Mesendoderm (in vitro differentiated cells): Measurements from ENCODE around the gene FKBP1A.
A peak's percentile ranks its signal among the peaks of the same experiment; 100 is the strongest.

Experiments
- DNase-seq: peaks from one replicate; pipeline ENCODE4 v3.0.0; 2013
- H2AK5ac ChIP-seq: 2 replicates; pipeline ENCODE4 v1.6.1; 2013; ENCODE audit warnings: low read length, inconsistent platforms
- H2BK120ac ChIP-seq: 2 replicates; pipeline ENCODE4 v1.6.1; 2013; ENCODE audit warnings: low read depth, mild to moderate bottlenecking, low read length, moderate library complexity, mixed read lengths
- H2BK15ac ChIP-seq: replicated peaks from 2 replicates; pipeline ENCODE4 v1.6.1; 2013; ENCODE audit warnings: low read depth, mild to moderate bottlenecking, moderate library complexity
- H2BK5ac ChIP-seq: 2 replicates; pipeline ENCODE4 v1.6.1; 2013; ENCODE audit warnings: low read length, inconsistent platforms
- H3K18ac ChIP-seq: 2 replicates; pipeline ENCODE4 v1.6.1; 2013; ENCODE audit warnings: mild to moderate bottlenecking, low read length, mixed read lengths
- H3K23ac ChIP-seq: one replicate; pipeline ENCODE4 v1.6.1; 2013; ENCODE audit warnings: low read length
- H3K27ac ChIP-seq: 2 replicates; pipeline ENCODE4 v1.5.1; 2013; ENCODE audit warnings: low read depth, mild to moderate bottlenecking, inconsistent platforms, low read length, moderate library complexity
- H3K27me3 ChIP-seq: 2 replicates; pipeline ENCODE4 v1.6.1; 2013; ENCODE audit warnings: low read length, control low read depth, mild to moderate bottlenecking, inconsistent platforms; ENCODE audit not compliant: insufficient read depth, poor library complexity
- H3K36me3 ChIP-seq: 2 replicates; pipeline ENCODE4 v1.6.1; 2013; ENCODE audit warnings: low read length, inconsistent platforms; ENCODE audit not compliant: control insufficient read depth, insufficient read depth
- H3K4ac ChIP-seq: one replicate; pipeline ENCODE4 v1.6.1; 2013; ENCODE audit warnings: low read depth, mild to moderate bottlenecking, low read length, moderate library complexity
- H3K4me1 ChIP-seq: 2 replicates; pipeline ENCODE4 v1.6.1; 2013; ENCODE audit warnings: low read depth, low read length, inconsistent platforms; ENCODE audit not compliant: control insufficient read depth
- H3K4me2 ChIP-seq: 2 replicates; pipeline ENCODE4 v1.6.1; 2013; ENCODE audit warnings: low read length
- H3K4me3 ChIP-seq: 2 replicates; pipeline ENCODE4 v1.5.1; 2013; ENCODE audit warnings: mild to moderate bottlenecking, low read length
- H3K56ac ChIP-seq: one replicate; pipeline ENCODE4 v1.6.1; 2013; ENCODE audit warnings: low read length
- H3K79me1 ChIP-seq: 2 replicates; pipeline ENCODE4 v1.6.1; 2013; ENCODE audit warnings: low read length, inconsistent platforms
- H3K79me2 ChIP-seq: 2 replicates; pipeline ENCODE4 v1.6.1; 2013; ENCODE audit warnings: mild to moderate bottlenecking, low read length; ENCODE audit not compliant: control insufficient read depth, insufficient read depth
- H3K9ac ChIP-seq: 2 replicates; pipeline ENCODE4 v1.6.1; 2013; ENCODE audit warnings: low read length, inconsistent platforms
- H4K5ac ChIP-seq: one replicate; pipeline ENCODE4 v1.6.1; 2013; ENCODE audit warnings: low read length
- H4K8ac ChIP-seq: one replicate; pipeline ENCODE4 v1.6.1; 2013; ENCODE audit warnings: low read depth, mild to moderate bottlenecking, control low read depth, low read length, moderate library complexity
- WGBS: extraction: QIAGEN DNeasy Blood & Tissue Kit; methylation state at CpG from one replicate; pipeline ENCODE4 v1.1.7; 2013; ENCODE audit warnings: low lambda C conversion rate, missing lambda C conversion rate; ENCODE audit not compliant: insufficient coverage; ENCODE audit errors: extremely low coverage; 5-methylcytosine and 5-hydroxymethylcytosine counted together

The FKBP1A gene

DNA sequence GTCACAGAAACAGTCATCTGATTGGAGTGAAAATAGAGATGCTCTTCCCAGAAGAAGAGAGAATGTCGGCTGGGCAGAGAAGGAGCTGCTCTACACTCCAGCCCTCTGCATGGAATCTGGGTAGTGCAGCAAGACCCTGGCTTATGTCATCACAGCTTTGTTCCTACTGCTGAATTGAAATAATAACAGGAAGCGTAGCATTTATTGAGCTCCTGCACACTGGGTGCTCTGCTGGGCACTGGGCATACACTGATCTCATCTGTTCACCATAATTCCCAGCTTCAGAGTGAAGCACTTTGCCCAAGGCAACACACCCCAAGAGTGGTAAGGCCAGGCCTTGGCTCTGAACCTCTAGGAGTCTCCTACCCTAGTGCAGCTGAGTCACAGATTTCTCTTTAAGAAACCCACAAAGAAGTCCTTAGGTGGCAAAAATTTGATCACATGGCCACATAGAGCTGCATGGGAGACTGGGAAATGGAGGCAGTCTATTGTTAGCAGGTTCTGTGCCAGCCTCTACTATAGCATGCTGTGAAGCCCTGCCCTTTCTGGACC is 60.0 kb downstream of the FKBP1A start:
- no peak overlapping the region for H2BK5ac ChIP-seq
- peaks cover 13% of the 10 kb centered on the region for H3K79me2 ChIP-seq
- H3K56ac ChIP-seq, result no peak overlapping the region
- H3K4me2 ChIP-seq, result no peak overlapping the region
- H4K5ac ChIP-seq, result no peak overlapping the region
- H2BK120ac ChIP-seq, result no peak overlapping the region
- H3K18ac ChIP-seq, result no peak overlapping the region
- H3K36me3 ChIP-seq, result no peaks in the 10 kb centered on the region
- no peak overlapping the region for H4K8ac ChIP-seq
- H3K27ac ChIP-seq, result no peak overlapping the region
- WGBS, result no CpG with 5 or more reads among the region's 2 CpGs
- H3K9ac ChIP-seq, result no peak overlapping the region
- H3K4me1 ChIP-seq, result no peaks in the 10 kb centered on the region
- H3K4me3 ChIP-seq, result no peak overlapping the region
- H3K79me1 ChIP-seq, result peaks cover 26% of the 10 kb centered on the region
- H2AK5ac ChIP-seq, result no peak overlapping the region
- H2BK15ac ChIP-seq, result no peak overlapping the region
- no peak overlapping the region for H3K4ac ChIP-seq
- DNase-seq, result no peak
- H3K27me3 ChIP-seq, result no peaks in the 10 kb centered on the region
- H3K23ac ChIP-seq, result no peak overlapping the region

DNA sequence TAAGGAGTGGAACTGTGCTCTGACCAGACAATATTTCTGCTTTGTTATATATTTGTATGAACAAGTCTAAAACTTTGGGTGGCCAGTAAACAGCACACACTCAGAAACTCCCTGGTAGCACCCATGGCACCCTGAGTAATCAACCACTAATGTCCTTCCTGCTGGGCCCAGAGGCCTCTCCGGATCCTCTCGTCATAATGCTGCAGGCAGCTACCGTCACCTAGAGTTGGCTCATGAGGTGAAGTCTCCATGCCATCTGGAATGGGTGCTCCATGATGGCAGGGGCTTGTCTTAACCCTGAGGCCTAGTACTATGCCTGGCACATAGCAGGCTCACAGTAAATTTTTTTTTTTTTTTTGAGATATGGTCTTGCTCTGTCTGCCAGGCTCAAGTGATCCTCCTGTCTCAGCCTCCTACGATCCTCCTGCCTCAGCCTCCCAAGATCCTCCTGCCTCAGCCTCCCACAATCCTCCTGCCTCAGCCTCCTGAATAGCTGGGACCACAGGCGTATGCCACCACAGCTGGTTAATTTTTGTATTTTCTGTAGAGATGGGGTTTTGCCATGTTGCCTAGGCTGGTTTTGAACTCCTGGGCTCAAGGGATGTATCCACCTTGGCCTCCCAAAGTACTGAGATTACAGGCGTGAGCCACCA is 60.9 kb downstream of the FKBP1A start:
- no peaks in the 10 kb centered on the region for H3K27me3 ChIP-seq
- peaks cover 33% of the 10 kb centered on the region for H3K79me1 ChIP-seq
- no peak overlapping the region for H3K9ac ChIP-seq
- H2BK15ac ChIP-seq, result no peak overlapping the region
- H4K5ac ChIP-seq, result no peak overlapping the region
- no peaks in the 10 kb centered on the region for H3K4me1 ChIP-seq
- H3K23ac ChIP-seq, result no peak overlapping the region
- no peak overlapping the region for H2BK5ac ChIP-seq
- no peak overlapping the region for H3K27ac ChIP-seq
- no peak for DNase-seq
- no peak overlapping the region for H3K56ac ChIP-seq
- H3K18ac ChIP-seq, result no peak overlapping the region
- H2AK5ac ChIP-seq, result no peak overlapping the region
- H3K79me2 ChIP-seq, result peaks cover 16% of the 10 kb centered on the region
- no peak overlapping the region for H3K4me3 ChIP-seq
- no CpG with 5 or more reads among the region's 6 CpGs for WGBS
- no peak overlapping the region for H3K4ac ChIP-seq
- H4K8ac ChIP-seq, result no peak overlapping the region
- H3K36me3 ChIP-seq, result no peaks in the 10 kb centered on the region
- no peak overlapping the region for H3K4me2 ChIP-seq
- no peak overlapping the region for H2BK120ac ChIP-seq

DNA sequence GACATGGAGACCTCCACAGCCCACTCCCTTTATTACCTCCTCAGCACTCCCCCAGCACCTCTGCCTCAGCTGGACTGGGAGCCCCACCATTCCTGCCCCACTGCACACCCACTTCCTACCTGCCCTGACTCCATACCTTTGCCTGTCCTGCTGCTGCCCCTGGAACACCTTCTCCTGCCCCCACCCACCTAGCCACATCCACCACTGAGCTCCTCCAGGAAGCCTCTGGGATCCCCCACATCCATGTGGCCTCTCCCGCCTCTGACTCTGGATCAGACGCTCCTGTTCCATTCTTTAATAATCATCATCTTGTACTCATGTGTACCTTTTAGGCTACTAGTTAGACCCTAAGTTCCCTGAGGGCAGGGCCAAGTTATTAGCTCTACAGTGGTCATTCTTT is 61.8 kb downstream of the FKBP1A start:
- no CpG with 5 or more reads among the region's 2 CpGs for WGBS
- H3K9ac ChIP-seq, result no peak overlapping the region
- no peak overlapping the region for H2BK5ac ChIP-seq
- H3K79me1 ChIP-seq, result peaks cover 37% of the 10 kb centered on the region
- no peak overlapping the region for H4K8ac ChIP-seq
- H2BK120ac ChIP-seq, result no peak overlapping the region
- H3K27ac ChIP-seq, result no peak overlapping the region
- H2BK15ac ChIP-seq, result no peak overlapping the region
- H3K18ac ChIP-seq, result no peak overlapping the region
- no peaks in the 10 kb centered on the region for H3K27me3 ChIP-seq
- no peak for DNase-seq
- peaks cover 3% of the 10 kb centered on the region for H3K4me1 ChIP-seq
- no peak overlapping the region for H3K4me2 ChIP-seq
- no peak overlapping the region for H3K23ac ChIP-seq
- H2AK5ac ChIP-seq, result no peak overlapping the region
- no peak overlapping the region for H3K4me3 ChIP-seq
- no peak overlapping the region for H4K5ac ChIP-seq
- no peaks in the 10 kb centered on the region for H3K36me3 ChIP-seq
- H3K4ac ChIP-seq, result no peak overlapping the region
- no peak overlapping the region for H3K56ac ChIP-seq
- peaks cover 24% of the 10 kb centered on the region for H3K79me2 ChIP-seq

DNA sequence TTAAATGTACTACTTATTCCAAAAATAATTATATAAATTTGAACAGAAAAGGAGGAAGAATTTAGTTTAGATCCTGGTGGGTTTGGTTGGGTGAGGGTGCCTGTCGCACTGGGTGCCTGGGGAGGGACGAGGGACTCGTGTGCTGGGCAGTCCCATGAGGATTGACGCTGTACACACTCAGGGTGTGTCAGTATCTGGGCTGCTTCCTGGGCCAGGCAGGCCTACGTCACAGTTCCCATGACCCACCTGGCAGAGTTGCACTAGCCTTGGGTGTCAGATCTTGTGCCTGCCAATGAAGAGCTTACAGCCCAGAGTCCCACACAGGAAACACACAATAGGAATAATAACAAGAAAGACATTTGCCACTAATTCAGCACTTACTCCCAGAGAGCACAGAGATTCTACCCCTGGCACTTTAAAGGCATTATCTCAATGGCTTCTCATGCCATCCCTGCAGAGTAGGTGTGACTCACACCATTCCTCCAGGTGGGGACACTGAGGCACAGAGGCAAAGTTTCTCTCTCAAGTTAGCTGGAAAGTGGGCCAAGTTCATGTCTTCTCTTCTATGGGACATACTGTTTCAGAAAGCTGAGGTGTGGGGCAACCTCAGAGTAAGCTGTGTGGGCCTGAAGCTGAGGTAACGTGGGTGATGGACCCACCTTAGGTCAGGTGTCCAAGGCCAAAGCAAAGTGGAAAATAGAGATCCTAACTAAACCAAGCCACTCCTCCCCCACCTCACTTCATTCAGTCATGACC is 62.6 kb downstream of the FKBP1A start:
- no peak overlapping the region for H3K4me2 ChIP-seq
- H2BK15ac ChIP-seq, result no peak overlapping the region
- DNase-seq, result no peak
- no peak overlapping the region for H3K27ac ChIP-seq
- H3K36me3 ChIP-seq, result no peaks in the 10 kb centered on the region
- no peak overlapping the region for H3K23ac ChIP-seq
- H3K79me1 ChIP-seq, result peaks cover 42% of the 10 kb centered on the region
- no peak overlapping the region for H3K56ac ChIP-seq
- no peak overlapping the region for H4K5ac ChIP-seq
- no peaks in the 10 kb centered on the region for H3K27me3 ChIP-seq
- no peak overlapping the region for H2BK5ac ChIP-seq
- no peak overlapping the region for H3K18ac ChIP-seq
- H2BK120ac ChIP-seq, result no peak overlapping the region
- no peak overlapping the region for H4K8ac ChIP-seq
- no CpG with 5 or more reads among the region's 6 CpGs for WGBS
- peaks cover 28% of the 10 kb centered on the region for H3K79me2 ChIP-seq
- H3K4me1 ChIP-seq, result peaks cover 5% of the 10 kb centered on the region
- H3K4ac ChIP-seq, result no peak overlapping the region
- H3K9ac ChIP-seq, result no peak overlapping the region
- no peak overlapping the region for H3K4me3 ChIP-seq
- H2AK5ac ChIP-seq, result no peak overlapping the region

DNA sequence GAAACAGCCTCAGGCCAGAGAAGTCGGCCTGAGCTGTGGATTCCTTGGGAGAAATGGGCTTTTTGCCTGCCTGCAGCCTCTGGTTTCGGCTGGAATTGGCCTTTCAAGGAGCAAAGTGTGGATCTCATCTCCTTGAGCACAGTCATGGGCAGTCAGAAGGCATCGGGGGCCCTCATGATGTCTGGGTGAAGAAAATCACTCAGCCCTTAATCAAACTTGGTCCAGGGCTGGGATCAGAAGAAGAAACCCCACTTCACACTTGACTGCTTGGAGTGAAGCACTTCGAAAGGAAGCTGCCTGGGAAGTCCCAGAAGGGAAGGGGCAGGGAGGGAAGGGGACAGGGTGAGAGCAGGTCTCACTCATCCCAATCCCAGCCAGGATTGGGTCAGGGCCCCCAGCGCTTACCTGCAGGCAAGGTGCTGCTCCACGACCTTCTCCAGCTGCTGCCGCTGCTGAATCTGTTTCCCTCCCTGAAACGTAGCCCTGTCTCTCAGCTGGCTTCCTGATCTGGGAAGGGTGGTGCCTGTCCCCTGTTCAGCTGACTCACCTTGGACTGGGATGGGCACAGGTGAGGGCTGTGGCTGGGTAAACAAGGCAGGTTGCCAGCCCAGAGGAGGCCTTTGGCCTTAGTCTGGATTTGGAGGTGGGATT is 64.0 kb downstream of the FKBP1A start, which contains the start of gene SDCBP2:
Gene SDCBP2 (minus strand): TSS at position 460 of the 651 bp plus-strand sequence. CDS start 8,723 bp downstream, outside the sequence.
- Histone ChIP-seq H3K27me3 (no peaks in the 10 kb centered on the region), H3K36me3 (no peaks in the 10 kb centered on the region), H3K4ac (no peak within 1 kb of the TSS), H3K79me2 (peaks cover 28% of the 10 kb centered on the region), H2BK5ac (no peak within 1 kb of the TSS), H3K79me1 (peaks cover 42% of the 10 kb centered on the region), H4K8ac (no peak within 1 kb of the TSS), H3K27ac (no peak within 1 kb of the TSS), H3K56ac (peak within 1 kb of the TSS; percentile 7), H3K9ac (no peak within 1 kb of the TSS), H2BK120ac (no peak within 1 kb of the TSS), H4K5ac (no peak within 1 kb of the TSS), H3K4me3 (no peak within 1 kb of the TSS), H3K4me2 (no peak within 1 kb of the TSS), H3K4me1 (peaks cover 5% of the 10 kb centered on the region), H3K18ac (no peak within 1 kb of the TSS), H2AK5ac (no peak within 1 kb of the TSS), H2BK15ac (no peak within 1 kb of the TSS), H3K23ac (no peak within 1 kb of the TSS)
- no peak for DNase-seq
- no CpG with 5 or more reads among the region's 8 CpGs for WGBS
